ENCODE results near the gene OR8G5. TPM values are rescaled to one million over a fixed set of nuclear protein-coding genes. Genes with fewer than 3 reads are reported as not detected.

Gene OR8G5
- polyA plus RNA-seq, 1 donor, result not detected

DNA sequence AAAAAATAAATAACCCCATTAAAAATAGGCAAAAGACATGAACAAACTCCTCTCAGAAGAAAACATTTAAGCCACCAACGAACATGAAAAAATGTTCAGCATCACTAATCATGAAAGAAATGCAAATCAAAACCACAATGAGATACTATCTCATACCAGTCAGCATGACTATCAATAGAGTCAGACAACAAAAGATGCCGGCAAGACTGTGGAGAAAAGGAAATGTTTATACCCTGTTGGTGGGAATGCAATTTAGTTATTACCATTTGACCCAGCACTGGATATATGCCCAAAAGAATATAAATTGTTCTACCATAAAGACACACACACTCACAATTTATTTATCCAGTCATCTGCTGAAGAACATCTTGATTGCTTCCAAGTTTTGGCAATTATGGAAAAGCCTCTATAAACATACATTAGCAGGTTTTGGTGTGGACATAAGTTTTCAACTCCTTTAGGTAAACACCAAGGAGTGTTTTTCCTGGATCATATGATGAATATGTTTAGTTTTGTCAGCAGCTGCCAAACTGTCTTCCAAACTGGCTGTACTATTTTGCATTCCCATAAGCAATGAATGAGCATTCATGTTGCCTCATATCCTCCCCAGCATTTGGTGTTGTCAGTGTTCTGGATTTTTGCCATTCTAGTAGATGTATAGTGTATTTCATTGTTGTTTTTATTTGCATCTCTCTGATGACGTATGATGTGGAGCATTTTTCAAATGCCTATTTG lies 29.6 kb downstream of the OR8G5 start:
- DNase-seq, result no peak

DNA sequence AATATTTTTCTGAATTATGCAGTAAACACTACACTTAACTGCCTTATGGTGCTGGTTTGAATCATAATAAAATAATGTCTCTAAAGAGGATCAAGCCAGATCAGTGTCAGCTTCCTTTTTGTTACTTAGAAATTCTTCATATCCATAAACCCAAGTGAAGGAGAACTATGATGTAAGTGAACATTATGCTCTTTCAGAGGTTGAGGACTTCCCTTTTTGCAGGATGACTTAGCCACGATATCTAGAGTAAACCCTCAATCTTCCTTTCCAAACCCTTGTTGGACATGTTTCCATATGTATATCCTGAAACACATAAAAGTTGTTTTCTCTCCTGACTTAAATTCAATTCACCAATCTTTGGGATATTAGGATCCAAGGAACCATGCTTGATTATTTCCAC lies 38.5 kb downstream of the OR8G5 start:
- DNase-seq, result no peak

DNA sequence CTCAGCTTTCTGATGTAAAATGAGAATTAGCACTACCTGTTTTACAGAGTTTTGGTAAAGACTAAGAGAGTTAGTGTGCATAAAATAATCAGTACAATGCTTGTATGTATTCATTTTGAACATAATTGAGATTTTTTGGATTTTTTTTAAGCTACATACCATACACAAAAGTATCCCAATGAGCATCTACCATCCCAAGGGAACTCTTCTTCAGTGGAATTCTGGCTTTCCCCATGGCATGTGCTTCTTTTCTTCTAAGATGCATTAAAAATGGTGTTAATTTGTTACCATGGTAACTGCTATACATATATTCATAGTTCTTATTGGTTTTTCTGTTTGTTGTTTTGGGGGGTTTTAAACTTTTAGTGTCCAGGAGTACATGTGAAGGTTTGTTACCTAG lies 39.8 kb downstream of the OR8G5 start:
- DNase-seq, result no peak

GRCh38 chr11:124297921-124298320 lies 41.7 kb downstream of the OR8G5 start:
- no peak for DNase-seq

- no peak for DNase-seq
Measured at GRCh38 chr11:124301548-124301947, 45.4 kb downstream of the OR8G5 start.

GRCh38 chr11:124302347-124303125 lies 46.4 kb downstream of the OR8G5 start:
- DNase-seq, result no peak

DNA sequence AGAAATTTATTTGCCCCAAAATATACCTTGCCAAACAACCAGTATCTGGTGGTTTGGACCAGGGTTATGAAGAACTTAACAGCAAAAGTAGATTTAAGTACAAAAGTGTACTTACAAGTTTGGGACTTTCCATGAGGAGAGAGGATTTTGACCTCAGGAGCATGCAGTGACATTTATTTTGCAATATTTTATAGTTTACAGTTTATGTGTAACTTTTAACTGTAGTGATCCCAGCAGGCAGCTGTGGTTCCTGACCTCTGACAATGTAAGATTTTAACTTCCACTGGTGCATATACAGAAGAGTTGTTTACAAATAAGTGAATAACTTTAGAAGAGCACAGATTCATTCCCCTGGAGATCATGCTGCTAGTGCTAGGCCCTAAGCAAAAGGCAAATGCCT lies 50.9 kb downstream of the OR8G5 start:
- no peak for DNase-seq

- no peak for DNase-seq
Measured at GRCh38 chr11:124310721-124311120, 54.5 kb downstream of the OR8G5 start.

DNA sequence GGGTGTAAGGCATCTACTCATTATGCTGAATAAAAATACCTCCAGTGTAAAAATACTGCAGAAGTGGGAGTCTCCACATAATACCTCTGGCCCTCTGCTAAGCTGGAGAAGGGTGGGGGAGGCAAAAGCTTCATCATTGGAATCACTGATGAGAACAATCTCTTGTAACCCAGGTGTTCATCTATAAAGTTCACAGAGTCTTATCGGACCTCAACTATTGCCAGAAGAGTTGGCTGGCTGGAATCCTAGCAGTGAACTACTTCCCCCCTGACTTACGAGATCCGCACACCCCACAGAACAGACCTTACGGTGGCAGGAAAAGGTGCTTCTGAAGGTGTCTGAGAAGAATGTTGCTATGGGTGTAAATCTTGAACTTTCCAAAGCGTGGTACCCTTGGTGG lies 55.1 kb downstream of the OR8G5 start:
- DNase-seq, result no peak

- DNase-seq, result no peak
Measured at GRCh38 chr11:124311670-124312069, 55.5 kb downstream of the OR8G5 start.

- no peak for DNase-seq
Measured at GRCh38 chr11:124313131-124313530, 57.0 kb downstream of the OR8G5 start.

GRCh38 chr11:124313849-124314248 lies 57.7 kb downstream of the OR8G5 start, which contains the start of gene OR8D1:
Gene OR8D1, minus strand, starts transcription at chr11:124313949. Its CDS starts 3,183 bp downstream, at chr11:124310766.
- DNase-seq, result no peak

GRCh38 chr11:124315052-124315451 lies 58.9 kb downstream of the OR8G5 start:
- DNase-seq, result no peak

Other genes with a start within 250 kb of the OR8G5 start
- not detected for gene OR10G4, start 243.4 kb upstream of the OR8G5 start, polyA plus RNA-seq (ENCODE audit: insufficient read length)
- not detected for gene OR10G9, start 233.4 kb upstream of the OR8G5 start, polyA plus RNA-seq (ENCODE audit: insufficient read length)
- not detected for gene OR10G8, start 229.6 kb upstream of the OR8G5 start, polyA plus RNA-seq (ENCODE audit: insufficient read length)
- not detected for gene OR10G7, start 215.1 kb upstream of the OR8G5 start, polyA plus RNA-seq (ENCODE audit: insufficient read length)
- gene VWA5A, start 140.9 kb upstream of the OR8G5 start, polyA plus RNA-seq (ENCODE audit: insufficient read length), result 13.7 TPM
- gene OR10D3, start 73.0 kb upstream of the OR8G5 start, polyA plus RNA-seq (ENCODE audit: insufficient read length), result not detected
- not detected for gene OR8G1, start 15.3 kb upstream of the OR8G5 start, polyA plus RNA-seq (ENCODE audit: insufficient read length)
- not detected for gene OR8D1, start 57.6 kb downstream of the OR8G5 start, polyA plus RNA-seq (ENCODE audit: insufficient read length)
- not detected for gene OR8D2, start 63.8 kb downstream of the OR8G5 start, polyA plus RNA-seq (ENCODE audit: insufficient read length)
- gene OR8B2, start 128.1 kb downstream of the OR8G5 start, polyA plus RNA-seq (ENCODE audit: insufficient read length), result not detected
- not detected for gene OR8B3, start 142.6 kb downstream of the OR8G5 start, polyA plus RNA-seq (ENCODE audit: insufficient read length)
- gene OR8B4, start 168.5 kb downstream of the OR8G5 start, polyA plus RNA-seq (ENCODE audit: insufficient read length), result not detected
- gene OR8B8, start 189.3 kb downstream of the OR8G5 start, polyA plus RNA-seq (ENCODE audit: insufficient read length), result not detected